Mucosa of rectum (tissue), 2 donors: ENCODE results near the gene TBXAS1.

ENCODE experiments used
- H3K27ac ChIP-seq, 2 donors: one replicate each; pipeline ENCODE4 v1.7.0; 2013; ENCODE audit warnings: inconsistent platforms in 2 of 2, low read depth in 2 of 2, low read length in 2 of 2
- H3K27me3 ChIP-seq, 2 donors: one replicate each; pipeline ENCODE4 v1.7.0; 2013; ENCODE audit warnings: low read length in 2 of 2; ENCODE audit not compliant: control insufficient read depth in 2 of 2, insufficient read depth in 2 of 2
- H3K36me3 ChIP-seq, 2 donors: one replicate each; pipeline ENCODE4 v1.7.0; 2013; ENCODE audit warnings: low read length in 2 of 2; ENCODE audit not compliant: control insufficient read depth in 2 of 2, insufficient read depth in 2 of 2
- H3K4me1 ChIP-seq, 2 donors: one replicate each; pipeline ENCODE4 v1.7.0; 2013; ENCODE audit warnings: low read length in 2 of 2, mild to moderate bottlenecking in 1 of 2; ENCODE audit not compliant: control insufficient read depth in 2 of 2, insufficient read depth in 2 of 2
- H3K4me3 ChIP-seq, 2 donors: one replicate each; pipeline ENCODE4 v1.7.0; 2013; ENCODE audit warnings: low read length in 2 of 2
- H3K9ac ChIP-seq, 2 donors: one replicate each; pipeline ENCODE4 v1.7.0; 2013; ENCODE audit warnings: low read length in 2 of 2, low read depth in 1 of 2, mild to moderate bottlenecking in 1 of 2
- H3K9me3 ChIP-seq, 2 donors: one replicate each; pipeline ENCODE4 v1.7.0; 2013; ENCODE audit warnings: low read length in 2 of 2; ENCODE audit not compliant: control insufficient read depth in 2 of 2
- donor health status: healthy.
- donor health status: Normal muscosa, but diverticular disease.

The TBXAS1 gene

DNA sequence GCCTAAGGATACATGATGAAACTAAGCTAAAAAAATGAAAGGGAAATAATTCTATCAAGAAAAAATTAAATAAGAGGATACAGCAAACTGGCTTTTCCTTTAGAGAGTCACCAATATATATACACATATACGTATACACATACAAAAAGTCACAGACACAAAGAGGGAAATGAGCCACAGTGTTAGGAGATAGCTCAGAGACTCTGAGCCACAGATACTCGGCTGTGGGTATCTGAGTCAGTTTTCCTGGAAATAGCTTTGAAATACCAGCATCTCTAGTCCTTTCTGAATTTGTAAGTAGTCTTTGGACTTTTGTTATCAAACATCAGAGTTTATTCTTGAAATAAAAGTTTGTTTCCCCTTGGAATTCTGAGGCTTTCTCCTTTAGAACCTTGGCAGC lies 111.8 kb downstream of the TBXAS1 start:
- Histone ChIP-seq H3K9ac (no peak overlapping the region), H3K9me3 (no peaks in the 10 kb centered on the region), H3K27me3 (no peaks in the 10 kb centered on the region), H3K27ac (no peak overlapping the region), H3K4me1 (no peaks in the 10 kb centered on the region), H3K4me3 (no peak overlapping the region), H3K36me3 (no peaks in the 10 kb centered on the region)

DNA sequence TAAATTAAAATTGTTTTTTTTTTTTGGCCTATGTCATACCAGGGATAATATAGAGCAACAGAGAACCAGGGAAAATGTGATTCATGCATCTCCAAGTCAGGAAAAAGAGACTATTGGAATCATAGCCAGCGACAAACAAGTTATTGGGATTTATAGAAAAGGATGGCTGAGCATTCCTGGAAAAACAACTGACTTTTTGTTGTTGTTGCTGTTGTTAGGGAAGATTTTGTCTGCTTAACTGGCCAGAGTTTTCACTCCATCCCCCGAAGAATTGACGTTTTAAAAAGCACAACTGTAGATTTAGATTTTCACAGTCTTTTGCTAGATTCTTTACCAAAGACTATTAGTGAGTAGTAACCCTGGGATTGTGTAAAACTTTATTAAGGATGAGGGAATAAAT lies 112.4 kb downstream of the TBXAS1 start:
- no peaks in the 10 kb centered on the region for H3K36me3 ChIP-seq
- no peak overlapping the region for H3K4me3 ChIP-seq
- H3K9me3 ChIP-seq: no peaks in the 10 kb centered on the region
- no peak overlapping the region for H3K9ac ChIP-seq
- H3K4me1 ChIP-seq: no peaks in the 10 kb centered on the region
- no peak overlapping the region for H3K27ac ChIP-seq
- no peaks in the 10 kb centered on the region for H3K27me3 ChIP-seq

DNA sequence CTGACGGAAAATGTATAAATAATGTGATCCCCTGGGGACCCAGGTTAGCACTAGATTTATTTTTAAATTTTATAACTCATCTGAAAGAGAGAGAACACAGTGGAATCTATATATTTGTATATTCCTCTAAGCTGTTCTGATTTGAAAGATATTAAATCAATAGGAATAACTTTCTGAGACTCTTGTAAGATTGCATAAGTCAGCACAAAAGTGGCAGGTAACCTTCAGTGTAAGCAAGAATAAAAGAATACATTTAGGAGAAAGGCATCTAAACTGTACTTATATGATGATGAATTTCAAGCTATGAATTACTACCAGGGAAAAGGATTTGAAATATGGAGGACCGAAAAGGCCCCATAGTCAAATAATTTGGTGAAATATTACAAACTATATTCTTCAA lies 112.8 kb downstream of the TBXAS1 start:
- H3K27ac ChIP-seq: no peak overlapping the region
- H3K27me3 ChIP-seq: no peaks in the 10 kb centered on the region
- no peak overlapping the region for H3K4me3 ChIP-seq
- no peak overlapping the region for H3K9ac ChIP-seq
- H3K4me1 ChIP-seq: no peaks in the 10 kb centered on the region
- H3K36me3 ChIP-seq: no peaks in the 10 kb centered on the region
- H3K9me3 ChIP-seq: no peaks in the 10 kb centered on the region

GRCh38 chr7:139942636-139943035 lies 113.6 kb downstream of the TBXAS1 start:
- H3K36me3 ChIP-seq: no peaks in the 10 kb centered on the region
- no peak overlapping the region for H3K4me3 ChIP-seq
- H3K27ac ChIP-seq: no peak overlapping the region
- H3K9me3 ChIP-seq: no peaks in the 10 kb centered on the region
- no peaks in the 10 kb centered on the region for H3K27me3 ChIP-seq
- H3K4me1 ChIP-seq: no peaks in the 10 kb centered on the region
- H3K9ac ChIP-seq: no peak overlapping the region

DNA sequence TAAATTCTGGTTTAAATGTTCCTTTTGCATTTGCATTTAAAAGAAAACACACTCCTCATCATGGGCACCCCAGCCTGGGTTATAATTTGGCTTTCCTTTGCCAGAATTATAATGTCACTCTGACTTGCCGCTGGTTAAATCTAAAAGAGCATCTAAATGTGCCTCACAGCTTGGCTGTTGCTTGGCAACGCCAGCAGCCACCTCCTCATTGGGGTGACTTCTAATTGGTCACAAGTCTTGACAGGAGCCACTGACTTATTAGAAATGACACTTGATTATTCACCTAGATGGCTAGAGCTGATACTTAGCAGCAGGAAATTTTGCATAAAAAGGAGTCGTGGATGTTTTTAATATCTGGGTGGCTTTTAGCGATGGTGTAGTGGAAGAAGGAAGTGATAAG lies 114.3 kb downstream of the TBXAS1 start:
- Histone ChIP-seq H3K4me1 (no peaks in the 10 kb centered on the region), H3K27ac (no peak overlapping the region), H3K4me3 (no peak overlapping the region), H3K9me3 (no peaks in the 10 kb centered on the region), H3K9ac (no peak overlapping the region), H3K27me3 (no peaks in the 10 kb centered on the region), H3K36me3 (no peaks in the 10 kb centered on the region)

- Histone ChIP-seq H3K4me3 (no peak overlapping the region), H3K4me1 (no peaks in the 10 kb centered on the region), H3K36me3 (no peaks in the 10 kb centered on the region), H3K27ac (no peak overlapping the region), H3K27me3 (no peaks in the 10 kb centered on the region), H3K9ac (no peak overlapping the region), H3K9me3 (no peaks in the 10 kb centered on the region)
Observed at GRCh38 chr7:139944248-139944647, 115.2 kb downstream of the TBXAS1 start.

- Histone ChIP-seq H3K4me1 (no peaks in the 10 kb centered on the region), H3K9ac (no peak overlapping the region), H3K27ac (no peak overlapping the region), H3K27me3 (no peaks in the 10 kb centered on the region), H3K9me3 (no peaks in the 10 kb centered on the region), H3K36me3 (no peaks in the 10 kb centered on the region), H3K4me3 (no peak overlapping the region)
Observed at GRCh38 chr7:139946533-139946932, 117.5 kb downstream of the TBXAS1 start.

DNA sequence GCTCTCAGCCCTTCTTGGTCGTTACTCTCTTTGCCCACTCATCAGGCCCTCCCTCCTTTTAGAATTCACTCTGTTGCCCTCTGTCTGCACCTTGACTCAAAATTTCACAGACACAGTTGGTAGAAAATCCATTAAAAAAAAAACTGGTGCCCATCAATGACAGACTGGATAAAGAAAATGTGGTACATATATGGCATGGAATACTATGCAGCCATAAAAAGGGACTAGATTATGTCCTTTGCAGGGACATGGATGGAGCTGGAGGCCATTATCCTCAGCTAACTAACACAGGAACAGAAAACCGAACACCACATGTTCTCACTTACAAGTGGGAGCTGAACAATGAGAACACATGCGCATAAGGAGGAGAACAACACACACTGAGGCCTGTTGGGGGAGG lies 118.0 kb downstream of the TBXAS1 start:
- H3K36me3 ChIP-seq: no peaks in the 10 kb centered on the region
- no peak overlapping the region for H3K4me3 ChIP-seq
- no peaks in the 10 kb centered on the region for H3K9me3 ChIP-seq
- H3K4me1 ChIP-seq: no peaks in the 10 kb centered on the region
- H3K9ac ChIP-seq: no peak overlapping the region
- H3K27ac ChIP-seq: no peak overlapping the region
- H3K27me3 ChIP-seq: no peaks in the 10 kb centered on the region

DNA sequence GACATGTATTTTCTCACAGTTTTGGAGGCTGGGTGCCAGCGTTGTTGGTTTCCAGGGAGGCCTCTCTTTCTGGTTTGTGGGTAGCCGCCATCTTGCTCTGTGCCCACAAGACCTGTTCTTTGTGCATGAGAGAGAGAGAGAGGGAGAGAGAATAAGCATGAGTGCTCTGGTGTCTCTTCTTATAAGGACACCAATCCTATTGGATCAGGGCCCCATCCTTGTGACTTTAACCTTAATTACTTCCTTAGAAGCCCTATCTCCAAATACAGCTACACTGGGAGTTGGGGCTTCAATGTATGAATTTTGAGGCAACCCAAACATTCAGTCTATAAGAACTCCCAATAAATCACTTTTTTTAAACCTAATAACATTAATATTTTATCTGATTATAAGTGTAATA lies 119.1 kb downstream of the TBXAS1 start:
- Histone ChIP-seq H3K9ac (no peak overlapping the region), H3K27ac (no peak overlapping the region), H3K9me3 (no peaks in the 10 kb centered on the region), H3K4me3 (no peak overlapping the region), H3K36me3 (no peaks in the 10 kb centered on the region), H3K4me1 (no peaks in the 10 kb centered on the region), H3K27me3 (no peaks in the 10 kb centered on the region)

DNA sequence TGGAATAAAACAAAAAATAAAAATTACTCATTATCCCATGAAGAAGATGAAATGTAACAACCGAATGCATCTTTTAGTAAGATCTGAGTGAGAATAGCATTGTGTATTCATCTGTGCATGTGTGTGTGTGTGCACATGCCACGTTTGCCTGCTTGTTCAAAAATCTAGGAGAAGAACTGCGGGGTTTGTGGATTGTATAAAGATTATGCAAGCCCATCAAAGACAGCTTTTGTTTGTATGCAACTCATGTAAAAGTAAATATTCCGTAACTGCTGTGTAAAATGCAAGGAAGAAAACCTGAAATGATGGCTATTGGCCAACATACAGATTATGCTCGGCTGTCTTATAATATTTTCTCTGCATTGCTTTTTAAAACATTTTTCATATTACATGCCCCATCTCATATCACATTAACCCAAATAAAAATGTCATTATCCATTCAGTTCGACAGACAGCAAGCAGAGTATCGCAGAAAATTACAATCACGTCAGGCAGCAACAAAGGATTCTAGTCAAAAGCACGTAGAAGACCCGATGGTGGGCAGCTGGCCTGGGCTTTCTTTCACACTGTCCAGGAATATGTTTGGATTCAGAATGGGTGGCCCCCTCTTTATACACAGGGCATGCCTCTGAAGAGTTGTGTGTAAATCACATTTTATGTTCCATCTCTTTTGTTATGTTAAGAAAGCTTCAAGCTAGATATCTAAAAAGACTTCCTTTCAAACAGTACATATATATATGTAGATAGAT lies 119.7 kb downstream of the TBXAS1 start:
- Histone ChIP-seq H3K4me1 (no peaks in the 10 kb centered on the region), H3K9ac (no peak overlapping the region), H3K27me3 (no peaks in the 10 kb centered on the region), H3K36me3 (no peaks in the 10 kb centered on the region), H3K27ac (no peak overlapping the region), H3K9me3 (no peaks in the 10 kb centered on the region), H3K4me3 (no peak overlapping the region)

DNA sequence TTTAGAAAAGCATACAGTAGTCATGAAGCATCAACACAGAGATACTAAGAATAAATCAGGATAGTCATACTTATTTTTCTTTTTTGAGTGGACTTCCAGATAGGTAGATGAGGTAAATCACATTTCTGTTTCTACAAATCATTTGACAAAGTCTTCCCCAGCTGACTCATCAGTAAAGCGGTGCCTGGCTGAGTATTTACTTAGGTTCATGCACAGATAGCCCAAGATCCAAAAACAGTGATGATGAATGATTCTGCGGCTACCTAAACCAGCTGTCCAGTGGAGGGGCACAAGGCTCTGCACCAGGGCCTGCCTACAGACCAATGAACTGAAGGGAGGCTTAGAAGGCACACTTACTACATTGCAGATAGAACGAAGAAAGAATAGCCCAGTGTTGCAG lies 120.6 kb downstream of the TBXAS1 start:
- Histone ChIP-seq H3K27ac (no peak overlapping the region), H3K27me3 (no peaks in the 10 kb centered on the region), H3K4me3 (no peak overlapping the region), H3K4me1 (no peaks in the 10 kb centered on the region), H3K36me3 (no peaks in the 10 kb centered on the region), H3K9me3 (no peaks in the 10 kb centered on the region), H3K9ac (no peak overlapping the region)
